Body of pancreas (tissue), 4 donors: ENCODE data around the gene SNTB2. TPM values are rescaled to one million over a fixed set of nuclear protein-coding genes. Genes with fewer than 3 reads are reported as not detected.

Experiments used
- ATAC-seq: fragments of 150-250 bp; one replicate; pipeline ENCODE4 v1.9.1; 2016
- DNase-seq, 4 donors: peaks; one replicate each; pipeline ENCODE4 v3.0.0-alpha.2; 2019
- H3K27ac ChIP-seq, 4 donors: fragments of 200-600 bp; sonication (generic); 1 replicate in 3 of 4; 2 replicates in 1 of 4; pipeline versions ENCODE4 v1.5.1 to v1.6.1; 2016 to 2019; ENCODE audit warnings: mild to moderate bottlenecking in 1 of 4, mixed read lengths in 1 of 4, moderate library complexity in 1 of 4
- H3K27me3 ChIP-seq, 2 donors: fragments of 200-600 bp; sonication (generic); one replicate each; pipeline ENCODE4 v1.6.0; 2016; ENCODE audit warnings: mild to moderate bottlenecking in 1 of 2
- H3K36me3 ChIP-seq, 2 donors: fragments of 200-600 bp; sonication (generic); replicated peaks in 1 of 2; 2 replicates each; pipeline ENCODE4 v1.5.1; 2016; ENCODE audit warnings: low read depth in 2 of 2; ENCODE audit not compliant: insufficient read depth in 1 of 2
- H3K4me1 ChIP-seq: fragments of 200-600 bp; sonication (generic); one replicate; pipeline ENCODE4 v1.6.0; 2016
- H3K4me3 ChIP-seq, 2 donors: fragments of 200-600 bp; sonication (generic); 1 replicate in 1 of 2; 2 replicates in 1 of 2; pipeline ENCODE4 v1.5.1; 2016 to 2019
- H3K9me3 ChIP-seq, 3 donors: fragments of 200-600 bp; sonication (generic); 1 replicate in 2 of 3; 2 replicates in 1 of 3; pipeline ENCODE4 v1.5.1; 2016
- POLR2A ChIP-seq, 3 donors: fragments of 450-650 bp; IDR thresholded peaks; one replicate each; pipeline ENCODE4 v1.6.1; 2016; ENCODE audit warnings: antibody characterized with exemption in 3 of 3, mild to moderate bottlenecking in 2 of 3
- WGBS, 2 donors: methylation state at CpG; one replicate each; pipeline ENCODE4 v1.1.5; 2017; 5-methylcytosine and 5-hydroxymethylcytosine counted together
- intact Hi-C: fragments of 100-400 bp; cut with DNase I; formaldehyde crosslinking; loops from one replicate; pipeline ENCODE4 v1.15.1; 2023
- total RNA-seq, 2 donors: library from RNA; depleted of rRNA; stranded (reverse); fragments of >200 nt; gene quantifications; one replicate each; pipeline ENCODE4 v1.1.0, GENCODE V29; 2016
- TF ChIP-seq, protein P1 (sequence below), 7 experiments: fragments of 450-650 bp in 4 of 7; fragments of 200-600 bp in 3 of 7; sonication (generic) in 3 of 7; IDR thresholded peaks; one replicate each; pipeline ENCODE4 v1.5.1; 2016 to 2019; ENCODE audit warnings: antibody characterized with exemption in 7 of 7

SNTB2 gene
- total RNA-seq, 2 donors from 2014 or later: 11.2 to 13.5 TPM

DNA sequence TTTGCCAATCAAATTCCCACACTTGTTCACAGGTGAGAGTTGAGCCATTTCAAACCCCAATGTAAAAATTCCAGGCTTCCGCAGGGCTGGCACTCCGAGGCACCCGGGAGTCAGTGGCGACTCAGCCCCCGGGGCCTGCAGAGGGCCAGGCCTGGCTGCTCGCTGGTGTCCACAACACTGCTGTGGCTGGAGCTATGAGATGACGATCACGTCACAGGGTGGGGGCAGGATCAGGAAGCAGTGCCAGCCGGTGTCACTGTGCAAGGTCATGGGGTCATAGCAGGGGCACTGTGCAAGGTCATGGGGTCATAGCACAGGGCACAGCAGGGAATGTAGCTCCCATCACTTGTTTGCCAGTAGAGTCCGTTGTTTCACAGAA is 131.9 kb downstream of the SNTB2 start:
- Histone ChIP-seq H3K4me3 (no peak overlapping the region), H3K27ac (peak overlapping the region in 3 of 4 donors; percentile 46 to 88 (median 58)), H3K9me3 (no peaks in the 10 kb centered on the region), H3K36me3 (peaks cover 22 to 38% of the 10 kb centered on the region in 2 donors), H3K4me1 (peaks cover 42% of the 10 kb centered on the region), H3K27me3 (no peaks in the 10 kb centered on the region)
- no peak for TF ChIP-seq POLR2A (IDR thresholded peaks at IDR 0.05)
- TF ChIP-seq, protein P1, sequence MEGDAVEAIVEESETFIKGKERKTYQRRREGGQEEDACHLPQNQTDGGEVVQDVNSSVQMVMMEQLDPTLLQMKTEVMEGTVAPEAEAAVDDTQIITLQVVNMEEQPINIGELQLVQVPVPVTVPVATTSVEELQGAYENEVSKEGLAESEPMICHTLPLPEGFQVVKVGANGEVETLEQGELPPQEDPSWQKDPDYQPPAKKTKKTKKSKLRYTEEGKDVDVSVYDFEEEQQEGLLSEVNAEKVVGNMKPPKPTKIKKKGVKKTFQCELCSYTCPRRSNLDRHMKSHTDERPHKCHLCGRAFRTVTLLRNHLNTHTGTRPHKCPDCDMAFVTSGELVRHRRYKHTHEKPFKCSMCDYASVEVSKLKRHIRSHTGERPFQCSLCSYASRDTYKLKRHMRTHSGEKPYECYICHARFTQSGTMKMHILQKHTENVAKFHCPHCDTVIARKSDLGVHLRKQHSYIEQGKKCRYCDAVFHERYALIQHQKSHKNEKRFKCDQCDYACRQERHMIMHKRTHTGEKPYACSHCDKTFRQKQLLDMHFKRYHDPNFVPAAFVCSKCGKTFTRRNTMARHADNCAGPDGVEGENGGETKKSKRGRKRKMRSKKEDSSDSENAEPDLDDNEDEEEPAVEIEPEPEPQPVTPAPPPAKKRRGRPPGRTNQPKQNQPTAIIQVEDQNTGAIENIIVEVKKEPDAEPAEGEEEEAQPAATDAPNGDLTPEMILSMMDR (IDR thresholded peaks at IDR 0.05): no peak
- DNase-seq: no peak
- intact Hi-C loops: no loop called here
- WGBS, 2 donors: 78 to 94% methylated on average over 2 to 7 of the region's 10 CpGs
- no peak for ATAC-seq

DNA sequence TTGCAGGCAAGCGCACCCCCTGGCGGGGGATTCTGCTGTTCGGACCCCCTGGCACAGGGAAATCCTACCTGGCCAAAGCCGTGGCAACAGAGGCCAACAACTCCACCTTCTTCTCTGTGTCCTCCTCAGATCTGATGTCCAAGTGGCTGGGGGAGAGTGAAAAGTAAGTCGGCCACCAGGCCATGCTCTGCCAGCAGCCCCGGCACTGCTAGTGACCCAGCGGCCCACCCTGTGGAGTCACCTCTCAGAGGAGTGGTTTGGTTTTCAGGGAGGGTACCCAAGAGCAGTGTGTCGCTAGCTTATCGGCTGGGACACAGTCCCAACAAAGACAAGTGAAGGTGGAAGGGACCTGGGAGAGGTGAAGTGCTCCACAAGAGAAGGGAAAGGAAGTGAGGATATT is 132.4 kb downstream of the SNTB2 start:
- no peak overlapping the region for H3K4me3 ChIP-seq
- peak overlapping the region in 1 of 4 donors; percentile 88 for H3K27ac ChIP-seq
- intact Hi-C loops: no loop called here
- ATAC-seq: no peak
- no peaks in the 10 kb centered on the region for H3K9me3 ChIP-seq
- 91 to 94% methylated on average over 7 to 9 of the region's 9 CpGs for WGBS, 2 donors
- H3K4me1 ChIP-seq: peaks cover 43% of the 10 kb centered on the region
- DNase-seq: no peak
- TF ChIP-seq, protein P1 (IDR thresholded peaks at IDR 0.05): no peak
- no peak for TF ChIP-seq POLR2A (IDR thresholded peaks at IDR 0.05)
- peaks cover 22 to 38% of the 10 kb centered on the region in 2 donors for H3K36me3 ChIP-seq
- no peaks in the 10 kb centered on the region for H3K27me3 ChIP-seq

DNA sequence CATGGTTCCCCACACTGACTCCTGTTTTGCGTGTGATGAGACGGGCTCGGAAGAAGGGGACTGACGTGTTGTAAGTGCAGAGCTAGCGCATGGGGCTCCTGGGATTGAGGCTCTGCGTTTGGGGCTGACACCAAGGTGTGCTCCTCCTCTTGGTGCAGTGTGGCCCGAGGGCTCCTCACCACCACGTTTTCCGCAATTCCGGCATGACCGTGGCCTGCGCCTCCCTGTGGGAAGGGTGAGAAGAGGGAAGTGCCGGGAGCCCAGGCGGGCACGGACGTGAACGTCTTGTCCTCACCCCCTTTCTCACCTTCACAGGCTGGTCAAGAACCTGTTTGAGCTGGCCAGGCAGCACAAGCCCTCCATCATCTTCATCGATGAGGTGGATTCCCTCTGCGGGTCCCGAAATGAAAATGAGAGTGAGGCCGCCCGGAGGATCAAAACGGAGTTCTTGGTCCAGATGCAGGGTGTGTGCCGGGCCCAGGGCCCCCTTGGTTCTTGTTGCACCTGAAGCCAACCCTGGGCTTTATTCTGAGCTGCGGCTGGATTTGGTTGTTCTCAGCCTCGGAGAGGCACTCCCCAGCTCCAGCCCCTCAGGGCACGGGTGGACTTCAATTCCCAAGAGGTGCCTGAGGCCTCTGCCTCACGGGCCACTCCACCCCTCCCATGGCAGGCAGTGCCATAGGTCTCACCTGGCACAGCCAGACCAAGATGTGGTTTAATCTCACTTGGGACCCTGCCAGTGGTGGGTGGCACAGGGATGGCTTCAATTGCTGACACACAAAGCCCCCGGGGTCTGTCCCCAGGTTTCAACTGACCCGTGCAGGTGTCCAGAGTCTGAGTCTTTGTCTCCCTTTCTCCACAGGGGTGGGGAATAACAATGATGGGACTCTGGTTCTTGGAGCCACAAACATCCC is 133.1 kb downstream of the SNTB2 start:
- Histone ChIP-seq H3K36me3 (peaks cover 22 to 38% of the 10 kb centered on the region in 2 donors), H3K4me1 (peaks cover 43% of the 10 kb centered on the region), H3K9me3 (no peaks in the 10 kb centered on the region), H3K27ac (no peak overlapping the region), H3K4me3 (no peak overlapping the region), H3K27me3 (no peaks in the 10 kb centered on the region)
- no peak for ATAC-seq
- TF ChIP-seq, protein P1 (IDR thresholded peaks at IDR 0.05): no peak
- no peak for TF ChIP-seq POLR2A (IDR thresholded peaks at IDR 0.05)
- intact Hi-C loops: no loop called here
- 91 to 92% methylated on average over 26 to 30 of the region's 30 CpGs for WGBS, 2 donors
- DNase-seq: peak in 1 of 4 donors; percentile 2

DNA sequence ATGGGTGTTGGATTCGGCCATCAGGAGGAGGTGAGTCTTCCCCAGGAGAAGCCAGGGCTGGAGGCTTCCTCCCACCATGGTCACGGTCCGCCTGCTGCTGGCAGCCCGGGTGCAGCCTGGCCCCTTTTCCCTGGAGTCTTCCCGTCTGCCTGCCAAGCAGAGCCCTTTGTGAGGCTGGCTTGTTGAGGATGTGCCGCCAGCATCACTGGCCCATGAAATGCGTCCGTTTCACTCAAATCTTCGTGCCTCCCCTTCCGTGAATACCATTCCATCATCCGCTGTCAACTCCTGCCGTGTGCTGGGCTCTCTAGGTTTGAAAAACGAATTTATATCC is 133.7 kb downstream of the SNTB2 start:
- Histone ChIP-seq H3K27me3 (no peaks in the 10 kb centered on the region), H3K4me1 (peaks cover 42% of the 10 kb centered on the region), H3K4me3 (no peak overlapping the region), H3K27ac (no peak overlapping the region), H3K36me3 (peaks cover 22 to 38% of the 10 kb centered on the region in 2 donors), H3K9me3 (no peaks in the 10 kb centered on the region)
- ATAC-seq (no peak), DNase-seq (peak in 1 of 4 donors; percentile 1)
- WGBS, 2 donors: 90% methylated on average over 13 of the region's 13 CpGs
- intact Hi-C loops: no loop called here
- TF ChIP-seq, protein P1 (IDR thresholded peaks at IDR 0.05): no peak
- no peak for TF ChIP-seq POLR2A (IDR thresholded peaks at IDR 0.05)
